ENCODE measurements around the gene TMEM187.

The TMEM187 gene

GRCh38 chrX:153955228-153955732 lies 17.3 kb upstream of the TMEM187 start:
- no peak for DNase-seq (ENCODE audit: low spot score)

- DNase-seq (ENCODE audit: low spot score): no peak
Observed at GRCh38 chrX:153956044-153956907, 16.3 kb upstream of the TMEM187 start.

- DNase-seq (ENCODE audit: low spot score): no peak
Observed at GRCh38 chrX:153957224-153957623, 15.3 kb upstream of the TMEM187 start.

GRCh38 chrX:153958605-153959004 lies 13.9 kb upstream of the TMEM187 start:
- no peak for DNase-seq (ENCODE audit: low spot score)

GRCh38 chrX:153959649-153960048 lies 12.9 kb upstream of the TMEM187 start:
- no peak for DNase-seq (ENCODE audit: low spot score)

- DNase-seq (ENCODE audit: low spot score): no peak
Observed at GRCh38 chrX:153960077-153960476, 12.5 kb upstream of the TMEM187 start.

- no peak for DNase-seq (ENCODE audit: low spot score)
Observed at GRCh38 chrX:153960786-153961185, 11.8 kb upstream of the TMEM187 start.

GRCh38 chrX:153961292-153961691 lies 11.3 kb upstream of the TMEM187 start:
- no peak for DNase-seq (ENCODE audit: low spot score)

GRCh38 chrX:153963546-153963945 lies 9.0 kb upstream of the TMEM187 start:
- no peak for DNase-seq (ENCODE audit: low spot score)

- DNase-seq (ENCODE audit: low spot score): no peak
Observed at GRCh38 chrX:153964105-153964504, 8.4 kb upstream of the TMEM187 start.

GRCh38 chrX:153965406-153965805 lies 7.1 kb upstream of the TMEM187 start:
- no peak for DNase-seq (ENCODE audit: low spot score)

GRCh38 chrX:153966283-153966688 lies 6.3 kb upstream of the TMEM187 start:
- DNase-seq (ENCODE audit: low spot score): no peak

GRCh38 chrX:153966841-153967535 lies 5.6 kb upstream of the TMEM187 start:
- DNase-seq (ENCODE audit: low spot score): no peak

GRCh38 chrX:153967536-153968224 lies 4.9 kb upstream of the TMEM187 start:
- no peak for DNase-seq (ENCODE audit: low spot score)

- DNase-seq (ENCODE audit: low spot score): no peak
Observed at GRCh38 chrX:153968255-153968654, 4.3 kb upstream of the TMEM187 start.

- DNase-seq (ENCODE audit: low spot score): no peak
Observed at GRCh38 chrX:153968754-153969124, 3.8 kb upstream of the TMEM187 start.

GRCh38 chrX:153969125-153969903 lies 3.2 kb upstream of the TMEM187 start:
- no peak for DNase-seq (ENCODE audit: low spot score)

GRCh38 chrX:153969904-153970356 lies 2.6 kb upstream of the TMEM187 start:
- DNase-seq (ENCODE audit: low spot score): peak; percentile 20

- DNase-seq (ENCODE audit: low spot score): peak; percentile 54
Observed at GRCh38 chrX:153970357-153971123, 2.0 kb upstream of the TMEM187 start.

GRCh38 chrX:153971124-153971449 lies 1.5 kb upstream of the TMEM187 start:
- DNase-seq (ENCODE audit: low spot score): peak; percentile 93
